Thyroid gland (tissue), 4 donors: ENCODE results near the gene DDX50.

Experiments used
- POLR2A ChIP-seq, 2 donors: fragments of 450-650 bp; IDR thresholded peaks; one replicate each; pipeline ENCODE4 v1.6.1; 2017; ENCODE audit warnings: antibody characterized with exemption in 2 of 2, mild to moderate bottlenecking in 2 of 2, moderate library complexity in 1 of 2
- TF ChIP-seq, protein P1 (sequence below), 6 experiments: fragments of 200-600 bp in 3 of 6; fragments of 450-650 bp in 3 of 6; sonication (generic) in 3 of 6; IDR thresholded peaks; one replicate each; pipeline ENCODE4 v1.5.1; 2016 to 2019; ENCODE audit warnings: antibody characterized with exemption in 6 of 6, mild to moderate bottlenecking in 2 of 6, inconsistent platforms in 1 of 6, moderate library complexity in 1 of 6

- TF ChIP-seq, protein P1, sequence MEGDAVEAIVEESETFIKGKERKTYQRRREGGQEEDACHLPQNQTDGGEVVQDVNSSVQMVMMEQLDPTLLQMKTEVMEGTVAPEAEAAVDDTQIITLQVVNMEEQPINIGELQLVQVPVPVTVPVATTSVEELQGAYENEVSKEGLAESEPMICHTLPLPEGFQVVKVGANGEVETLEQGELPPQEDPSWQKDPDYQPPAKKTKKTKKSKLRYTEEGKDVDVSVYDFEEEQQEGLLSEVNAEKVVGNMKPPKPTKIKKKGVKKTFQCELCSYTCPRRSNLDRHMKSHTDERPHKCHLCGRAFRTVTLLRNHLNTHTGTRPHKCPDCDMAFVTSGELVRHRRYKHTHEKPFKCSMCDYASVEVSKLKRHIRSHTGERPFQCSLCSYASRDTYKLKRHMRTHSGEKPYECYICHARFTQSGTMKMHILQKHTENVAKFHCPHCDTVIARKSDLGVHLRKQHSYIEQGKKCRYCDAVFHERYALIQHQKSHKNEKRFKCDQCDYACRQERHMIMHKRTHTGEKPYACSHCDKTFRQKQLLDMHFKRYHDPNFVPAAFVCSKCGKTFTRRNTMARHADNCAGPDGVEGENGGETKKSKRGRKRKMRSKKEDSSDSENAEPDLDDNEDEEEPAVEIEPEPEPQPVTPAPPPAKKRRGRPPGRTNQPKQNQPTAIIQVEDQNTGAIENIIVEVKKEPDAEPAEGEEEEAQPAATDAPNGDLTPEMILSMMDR (IDR thresholded peaks at IDR 0.05): no peak
- TF ChIP-seq POLR2A (IDR thresholded peaks at IDR 0.05): no peak
These were observed 44.1 kb upstream of the DDX50 start for GRCh38 chr10:68857005-68857404.
